Transverse colon (tissue), 4 donors: ENCODE results near the gene REC8. TPM values are rescaled to one million over a fixed set of nuclear protein-coding genes. Genes with fewer than 3 reads are reported as not detected.
A peak's percentile ranks its signal among the peaks of the same experiment; 100 is the strongest.

Experiments
- DNase-seq: peaks from one replicate; pipeline ENCODE4 v3.0.0-alpha.2; 2019
- H3K27ac ChIP-seq, 4 donors: fragments of 200-600 bp; sonication (generic); 2 replicates each; pipeline ENCODE4 v1.5.1; 2016 to 2018; ENCODE audit warnings: inconsistent platforms in 4 of 4
- H3K27me3 ChIP-seq: fragments of 200-600 bp; sonication (generic); 2 replicates; pipeline ENCODE4 v1.5.1; 2017; ENCODE audit warnings: inconsistent platforms
- H3K36me3 ChIP-seq, 4 donors: fragments of 200-600 bp; sonication (generic); 2 replicates each; pipeline ENCODE4 v1.5.1; 2017 to 2019; ENCODE audit warnings: inconsistent platforms in 4 of 4
- H3K4me1 ChIP-seq, 4 donors: fragments of 200-600 bp; sonication (generic); 2 replicates each; pipeline ENCODE4 v1.5.1; 2017 to 2020; ENCODE audit warnings: inconsistent platforms in 4 of 4
- H3K4me3 ChIP-seq, 4 donors: fragments of 200-600 bp; sonication (generic); 1 replicate in 1 of 4; 2 replicates in 3 of 4; pipeline versions ENCODE4 v1.5.1 to v1.6.1; 2017 to 2019; ENCODE audit warnings: inconsistent platforms in 4 of 4
- H3K9me3 ChIP-seq, 2 donors: fragments of 200-600 bp; sonication (generic); 2 replicates each; pipeline ENCODE4 v1.5.1; 2017 to 2019; ENCODE audit warnings: inconsistent platforms in 2 of 2
- CTCF ChIP-seq, 5 experiments: fragments of 200-600 bp in 3 of 5; fragments of 450-650 bp in 2 of 5; sonication (generic) in 3 of 5; IDR thresholded peaks; 1 replicate in 2 of 5; 2 replicates in 3 of 5; pipeline ENCODE4 v1.5.1; 2016 to 2017; ENCODE audit warnings: antibody characterized with exemption in 5 of 5, inconsistent platforms in 3 of 5, mild to moderate bottlenecking in 2 of 5, moderate library complexity in 1 of 5
- EP300 ChIP-seq: sonication (generic); formaldehyde crosslinking; IDR thresholded peaks from one replicate; pipeline ENCODE4 v1.6.1; 2017; ENCODE audit warnings: antibody characterized with exemption, low read depth
- POLR2A ChIP-seq: fragments of 450-650 bp; IDR thresholded peaks from one replicate; pipeline ENCODE4 v1.6.1; 2016; ENCODE audit warnings: antibody characterized with exemption, mild to moderate bottlenecking, moderate library complexity
- POLR2AphosphoS5 ChIP-seq, 3 donors: sonication (generic); formaldehyde crosslinking; IDR thresholded peaks; one replicate each; pipeline ENCODE4 v1.6.1; 2016; ENCODE audit warnings: antibody characterized with exemption in 3 of 3
- WGBS, 2 donors: methylation state at CpG; one replicate each; pipeline ENCODE4 v1.1.5; 2018; ENCODE audit warnings: low coverage in 1 of 2; 5-methylcytosine and 5-hydroxymethylcytosine counted together
- in situ Hi-C, 4 donors: fragments of 200-750 bp; cut with MboI; loops; one replicate each; pipeline versions ENCODE4 v1.15.0 to v1.15.1; 2017; ENCODE audit warnings: low sequenced_read_pairs in 3 of 4, low pct_ligation_motif_present in 1 of 4, low pct_unique_long_range_greater_than_20kb in 1 of 4
- intact Hi-C: fragments of 100-400 bp; cut with DNase I; formaldehyde crosslinking; loops from one replicate; pipeline ENCODE4 v1.15.1; 2023; ENCODE audit warnings: low total_unique reads
- total RNA-seq, 4 donors: library from RNA; depleted of rRNA; stranded (reverse); fragments of >200 nt; gene quantifications; one replicate each; pipeline ENCODE4 v1.1.0, GENCODE V29; 2016

Gene REC8
- total RNA-seq, 4 donors from 2014 or later: 11.3 to 112 (median 31.2) TPM

- no peaks in the 10 kb centered on the region for H3K9me3 ChIP-seq
- H3K27ac ChIP-seq: peak overlapping the region in 1 of 4 donors; percentile 74
- H3K4me1 ChIP-seq: peaks cover 12 to 20% (median 12%) of the 10 kb centered on the region in 4 donors
- in situ Hi-C loops: no loop called here
- DNase-seq: no peak
- 70% methylated on average over 2 of the region's 2 CpGs; no CpG with 5 or more reads in 1 of the 2 donors for WGBS, 2 donors
- H3K4me3 ChIP-seq: no peak overlapping the region
- H3K36me3 ChIP-seq: peaks cover 0 to 15% (median 0%) of the 10 kb centered on the region in 4 donors
- H3K27me3 ChIP-seq: no peaks in the 10 kb centered on the region
- no peak for TF ChIP-seq POLR2A
- intact Hi-C loops: no loop called here
Observed at GRCh38 chr14:24187539-24187915, 15.6 kb downstream of the REC8 start.

- Histone ChIP-seq H3K4me1 (peaks cover 12 to 20% (median 12%) of the 10 kb centered on the region in 4 donors), H3K27ac (peak within 1 kb of the TSS; percentile 74 to 93 (median 82)), H3K4me3 (peak within 1 kb of the TSS; percentile 52 to 86 (median 72)), H3K27me3 (no peaks in the 10 kb centered on the region), H3K9me3 (no peaks in the 10 kb centered on the region), H3K36me3 (peaks cover 0 to 13% (median 0%) of the 10 kb centered on the region in 4 donors)
- intact Hi-C loops: no loop called here
- WGBS, 2 donors: 0% methylated on average over 57 of the region's 65 CpGs; no CpG with 5 or more reads in 1 of the 2 donors
- in situ Hi-C loops: no loop called here
- DNase-seq: peak; percentile 96
- TF ChIP-seq CTCF (IDR thresholded peaks at IDR 0.05) (no peak), POLR2A (peak; percentile 63), POLR2AphosphoS5 (IDR thresholded peaks at IDR 0.05) (peak; percentile 66 to 72 (median 66)), EP300 (no peak)
Observed at GRCh38 chr14:24188251-24189058, 16.6 kb downstream of the REC8 start, which contains the start of gene IPO4. Gene IPO4, minus strand, starts transcription at chr14:24188816. Its CDS starts 29 bp downstream, at chr14:24188787.

GRCh38 chr14:24189059-24189375, 17.1 kb downstream of the REC8 start:
- Histone ChIP-seq H3K4me3 (peak overlapping the region in 2 of 4 donors; percentile 67 to 76), H3K4me1 (peaks cover 12 to 21% (median 12%) of the 10 kb centered on the region in 4 donors), H3K27me3 (no peaks in the 10 kb centered on the region), H3K27ac (peak overlapping the region; percentile 74 to 93 (median 82)), H3K9me3 (no peaks in the 10 kb centered on the region), H3K36me3 (peaks cover 0 to 7% (median 0%) of the 10 kb centered on the region in 4 donors)
- DNase-seq: no peak
- intact Hi-C loops (no loop called here), in situ Hi-C loops (no loop called here)
- TF ChIP-seq POLR2AphosphoS5 (IDR thresholded peaks at IDR 0.05): no peak
- no peak for TF ChIP-seq CTCF (IDR thresholded peaks at IDR 0.05)
- no peak for TF ChIP-seq POLR2A
- no peak for TF ChIP-seq EP300
- 0 to 2% methylated on average over 3 of the region's 3 CpGs for WGBS, 2 donors

GRCh38 chr14:24189460-24189859, 17.6 kb downstream of the REC8 start:
- WGBS, 2 donors: 94% methylated on average over 7 to 9 of the region's 9 CpGs
- peak overlapping the region; percentile 74 to 93 (median 82) for H3K27ac ChIP-seq
- in situ Hi-C loops (no loop called here), intact Hi-C loops (no loop called here)
- H3K9me3 ChIP-seq: no peaks in the 10 kb centered on the region
- no peak for TF ChIP-seq CTCF (IDR thresholded peaks at IDR 0.05)
- TF ChIP-seq POLR2AphosphoS5 (IDR thresholded peaks at IDR 0.05): no peak
- TF ChIP-seq EP300: no peak
- TF ChIP-seq POLR2A: no peak
- no peak for DNase-seq
- peaks cover 14 to 25% (median 16%) of the 10 kb centered on the region in 4 donors for H3K4me1 ChIP-seq
- peaks cover 0 to 3% (median 0%) of the 10 kb centered on the region in 4 donors for H3K36me3 ChIP-seq
- no peak overlapping the region for H3K4me3 ChIP-seq
- H3K27me3 ChIP-seq: no peaks in the 10 kb centered on the region
